ENCODE measurements around the gene SDCBP2. TPM values are rescaled to one million over a fixed set of nuclear protein-coding genes. Genes with fewer than 3 reads are reported as not detected.

SDCBP2 gene
- total and polyA plus RNA-seq, 4 donors = 4.1 to 20.1 (median 14.3) TPM

DNA sequence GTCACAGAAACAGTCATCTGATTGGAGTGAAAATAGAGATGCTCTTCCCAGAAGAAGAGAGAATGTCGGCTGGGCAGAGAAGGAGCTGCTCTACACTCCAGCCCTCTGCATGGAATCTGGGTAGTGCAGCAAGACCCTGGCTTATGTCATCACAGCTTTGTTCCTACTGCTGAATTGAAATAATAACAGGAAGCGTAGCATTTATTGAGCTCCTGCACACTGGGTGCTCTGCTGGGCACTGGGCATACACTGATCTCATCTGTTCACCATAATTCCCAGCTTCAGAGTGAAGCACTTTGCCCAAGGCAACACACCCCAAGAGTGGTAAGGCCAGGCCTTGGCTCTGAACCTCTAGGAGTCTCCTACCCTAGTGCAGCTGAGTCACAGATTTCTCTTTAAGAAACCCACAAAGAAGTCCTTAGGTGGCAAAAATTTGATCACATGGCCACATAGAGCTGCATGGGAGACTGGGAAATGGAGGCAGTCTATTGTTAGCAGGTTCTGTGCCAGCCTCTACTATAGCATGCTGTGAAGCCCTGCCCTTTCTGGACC lies 3.9 kb upstream of the SDCBP2 start:
- WGBS (ENCODE audit: insufficient coverage) = 100% methylated on average over 2 of the region's 2 CpGs
- Histone ChIP-seq H3K27me3 (ENCODE audit: control insufficient read depth, insufficient read depth, low read length) (no peaks in the 10 kb centered on the region), H3K27ac (ENCODE audit: low read depth, low read length) (no peak overlapping the region), H3K4me3 (ENCODE audit: low read depth, low read length) (no peak overlapping the region), H3K36me3 (ENCODE audit: control insufficient read depth, insufficient read depth, low read length) (peaks cover 14% of the 10 kb centered on the region), H3K4me1 (ENCODE audit: control insufficient read depth, insufficient read depth, low read length) (peaks cover 25% of the 10 kb centered on the region), H3K9me3 (ENCODE audit: control insufficient read depth, insufficient read depth, low read length) (no peaks in the 10 kb centered on the region)
- no peak for DNase-seq (ENCODE audit: low read depth in 4 of 6, low spot score in 6 of 6)

DNA sequence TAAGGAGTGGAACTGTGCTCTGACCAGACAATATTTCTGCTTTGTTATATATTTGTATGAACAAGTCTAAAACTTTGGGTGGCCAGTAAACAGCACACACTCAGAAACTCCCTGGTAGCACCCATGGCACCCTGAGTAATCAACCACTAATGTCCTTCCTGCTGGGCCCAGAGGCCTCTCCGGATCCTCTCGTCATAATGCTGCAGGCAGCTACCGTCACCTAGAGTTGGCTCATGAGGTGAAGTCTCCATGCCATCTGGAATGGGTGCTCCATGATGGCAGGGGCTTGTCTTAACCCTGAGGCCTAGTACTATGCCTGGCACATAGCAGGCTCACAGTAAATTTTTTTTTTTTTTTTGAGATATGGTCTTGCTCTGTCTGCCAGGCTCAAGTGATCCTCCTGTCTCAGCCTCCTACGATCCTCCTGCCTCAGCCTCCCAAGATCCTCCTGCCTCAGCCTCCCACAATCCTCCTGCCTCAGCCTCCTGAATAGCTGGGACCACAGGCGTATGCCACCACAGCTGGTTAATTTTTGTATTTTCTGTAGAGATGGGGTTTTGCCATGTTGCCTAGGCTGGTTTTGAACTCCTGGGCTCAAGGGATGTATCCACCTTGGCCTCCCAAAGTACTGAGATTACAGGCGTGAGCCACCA lies 3.0 kb upstream of the SDCBP2 start:
- Histone ChIP-seq H3K27ac (ENCODE audit: low read depth, low read length) (no peak overlapping the region), H3K9me3 (ENCODE audit: control insufficient read depth, insufficient read depth, low read length) (no peaks in the 10 kb centered on the region), H3K27me3 (ENCODE audit: control insufficient read depth, insufficient read depth, low read length) (no peaks in the 10 kb centered on the region), H3K36me3 (ENCODE audit: control insufficient read depth, insufficient read depth, low read length) (peaks cover 14% of the 10 kb centered on the region), H3K4me3 (ENCODE audit: low read depth, low read length) (no peak overlapping the region), H3K4me1 (ENCODE audit: control insufficient read depth, insufficient read depth, low read length) (peaks cover 28% of the 10 kb centered on the region)
- no peak for DNase-seq (ENCODE audit: low read depth in 4 of 6, low spot score in 6 of 6)
- WGBS (ENCODE audit: insufficient coverage) = 94% methylated on average over 5 of the region's 6 CpGs

DNA sequence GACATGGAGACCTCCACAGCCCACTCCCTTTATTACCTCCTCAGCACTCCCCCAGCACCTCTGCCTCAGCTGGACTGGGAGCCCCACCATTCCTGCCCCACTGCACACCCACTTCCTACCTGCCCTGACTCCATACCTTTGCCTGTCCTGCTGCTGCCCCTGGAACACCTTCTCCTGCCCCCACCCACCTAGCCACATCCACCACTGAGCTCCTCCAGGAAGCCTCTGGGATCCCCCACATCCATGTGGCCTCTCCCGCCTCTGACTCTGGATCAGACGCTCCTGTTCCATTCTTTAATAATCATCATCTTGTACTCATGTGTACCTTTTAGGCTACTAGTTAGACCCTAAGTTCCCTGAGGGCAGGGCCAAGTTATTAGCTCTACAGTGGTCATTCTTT lies 2.2 kb upstream of the SDCBP2 start:
- peaks cover 14% of the 10 kb centered on the region for H3K36me3 ChIP-seq (ENCODE audit: control insufficient read depth, insufficient read depth, low read length)
- H3K4me3 ChIP-seq (ENCODE audit: low read depth, low read length) = no peak overlapping the region
- peaks cover 21% of the 10 kb centered on the region for H3K4me1 ChIP-seq (ENCODE audit: control insufficient read depth, insufficient read depth, low read length)
- H3K27me3 ChIP-seq (ENCODE audit: control insufficient read depth, insufficient read depth, low read length) = no peaks in the 10 kb centered on the region
- no peak overlapping the region for H3K27ac ChIP-seq (ENCODE audit: low read depth, low read length)
- DNase-seq (ENCODE audit: low read depth in 4 of 6, low spot score in 6 of 6) = no peak
- no peaks in the 10 kb centered on the region for H3K9me3 ChIP-seq (ENCODE audit: control insufficient read depth, insufficient read depth, low read length)
- WGBS (ENCODE audit: insufficient coverage) = 100% methylated on average over 2 of the region's 2 CpGs

DNA sequence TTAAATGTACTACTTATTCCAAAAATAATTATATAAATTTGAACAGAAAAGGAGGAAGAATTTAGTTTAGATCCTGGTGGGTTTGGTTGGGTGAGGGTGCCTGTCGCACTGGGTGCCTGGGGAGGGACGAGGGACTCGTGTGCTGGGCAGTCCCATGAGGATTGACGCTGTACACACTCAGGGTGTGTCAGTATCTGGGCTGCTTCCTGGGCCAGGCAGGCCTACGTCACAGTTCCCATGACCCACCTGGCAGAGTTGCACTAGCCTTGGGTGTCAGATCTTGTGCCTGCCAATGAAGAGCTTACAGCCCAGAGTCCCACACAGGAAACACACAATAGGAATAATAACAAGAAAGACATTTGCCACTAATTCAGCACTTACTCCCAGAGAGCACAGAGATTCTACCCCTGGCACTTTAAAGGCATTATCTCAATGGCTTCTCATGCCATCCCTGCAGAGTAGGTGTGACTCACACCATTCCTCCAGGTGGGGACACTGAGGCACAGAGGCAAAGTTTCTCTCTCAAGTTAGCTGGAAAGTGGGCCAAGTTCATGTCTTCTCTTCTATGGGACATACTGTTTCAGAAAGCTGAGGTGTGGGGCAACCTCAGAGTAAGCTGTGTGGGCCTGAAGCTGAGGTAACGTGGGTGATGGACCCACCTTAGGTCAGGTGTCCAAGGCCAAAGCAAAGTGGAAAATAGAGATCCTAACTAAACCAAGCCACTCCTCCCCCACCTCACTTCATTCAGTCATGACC lies 1.3 kb upstream of the SDCBP2 start:
- WGBS (ENCODE audit: insufficient coverage) = 88% methylated on average over 5 of the region's 6 CpGs
- Histone ChIP-seq H3K4me3 (ENCODE audit: low read depth, low read length) (no peak overlapping the region), H3K4me1 (ENCODE audit: control insufficient read depth, insufficient read depth, low read length) (peaks cover 25% of the 10 kb centered on the region), H3K9me3 (ENCODE audit: control insufficient read depth, insufficient read depth, low read length) (no peaks in the 10 kb centered on the region), H3K27me3 (ENCODE audit: control insufficient read depth, insufficient read depth, low read length) (no peaks in the 10 kb centered on the region), H3K27ac (ENCODE audit: low read depth, low read length) (no peak overlapping the region), H3K36me3 (ENCODE audit: control insufficient read depth, insufficient read depth, low read length) (peaks cover 14% of the 10 kb centered on the region)
- no peak for DNase-seq (ENCODE audit: low read depth in 4 of 6, low spot score in 6 of 6)

DNA sequence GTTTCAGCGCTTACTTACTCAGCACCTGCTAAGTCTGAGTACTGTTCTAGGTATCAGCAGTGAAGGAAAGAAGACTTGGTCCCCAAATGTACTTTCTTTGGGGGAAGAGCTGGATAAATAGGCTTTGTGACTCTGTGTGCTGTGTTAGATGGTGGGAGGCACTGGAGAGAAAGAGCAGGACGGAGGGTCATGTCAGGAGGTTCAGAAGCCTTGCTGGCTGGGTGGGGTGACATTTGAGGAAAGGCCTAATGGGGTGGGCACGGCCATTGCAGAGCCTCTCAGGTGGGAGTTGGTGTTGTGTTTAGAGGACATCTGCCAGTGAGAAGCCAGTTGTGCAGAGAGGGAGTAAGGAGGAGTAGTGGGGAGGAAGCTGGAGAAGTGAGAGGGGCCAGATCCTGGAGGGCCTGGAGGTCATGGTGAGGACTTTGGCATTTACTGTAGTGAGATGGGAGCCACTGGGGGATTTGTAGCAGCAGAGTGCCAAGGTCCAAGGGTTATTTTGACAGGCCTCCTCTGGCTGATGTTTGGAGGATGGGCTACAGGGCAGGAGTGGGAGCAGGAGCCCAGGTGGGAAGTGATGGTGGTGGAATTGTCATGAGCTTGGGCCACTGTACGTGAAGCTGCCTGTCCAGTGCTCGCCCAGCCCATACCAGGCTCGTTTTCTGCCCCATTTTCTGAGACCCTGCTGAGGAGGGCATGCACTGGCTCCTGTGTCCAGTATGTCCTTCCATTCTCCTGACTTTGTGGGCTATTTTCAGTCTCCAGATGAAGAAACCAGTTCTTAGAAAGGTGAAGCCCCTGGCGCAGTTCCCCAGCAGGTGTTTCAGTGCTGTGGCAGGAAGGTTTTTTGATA lies 886 bp downstream of the SDCBP2 start:
- Histone ChIP-seq H3K27me3 (ENCODE audit: control insufficient read depth, insufficient read depth, low read length) (no peaks in the 10 kb centered on the region), H3K27ac (ENCODE audit: low read depth, low read length) (no peak overlapping the region), H3K4me3 (ENCODE audit: low read depth, low read length) (no peak overlapping the region), H3K4me1 (ENCODE audit: control insufficient read depth, insufficient read depth, low read length) (peaks cover 30% of the 10 kb centered on the region), H3K9me3 (ENCODE audit: control insufficient read depth, insufficient read depth, low read length) (no peaks in the 10 kb centered on the region), H3K36me3 (ENCODE audit: control insufficient read depth, insufficient read depth, low read length) (peaks cover 9% of the 10 kb centered on the region)
- no peak for DNase-seq (ENCODE audit: low read depth in 4 of 6, low spot score in 6 of 6)
- WGBS (ENCODE audit: insufficient coverage) = 89% methylated on average over 6 of the region's 7 CpGs

DNA sequence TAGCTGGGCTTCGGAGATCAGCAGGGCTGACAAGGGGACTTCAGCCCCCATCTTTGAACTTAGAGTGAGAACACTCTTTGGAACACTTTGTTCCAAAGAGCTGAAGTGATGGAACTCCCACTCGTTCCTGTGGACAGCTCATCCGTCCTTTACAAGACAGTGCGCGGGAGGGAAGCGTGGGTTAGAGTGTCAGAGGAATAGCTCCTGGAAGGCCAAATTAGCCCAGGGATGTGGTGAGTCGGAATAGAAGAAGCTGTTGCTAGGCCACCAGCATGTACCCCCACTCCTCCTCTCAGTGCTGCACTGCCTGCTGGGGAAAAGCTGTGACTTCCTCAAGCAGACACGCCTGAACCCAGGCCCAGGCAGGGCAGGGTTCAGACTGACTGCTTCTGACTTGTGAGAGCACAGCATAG lies 1.7 kb downstream of the SDCBP2 start:
- Histone ChIP-seq H3K27me3 (ENCODE audit: control insufficient read depth, insufficient read depth, low read length) (no peaks in the 10 kb centered on the region), H3K9me3 (ENCODE audit: control insufficient read depth, insufficient read depth, low read length) (no peaks in the 10 kb centered on the region), H3K27ac (ENCODE audit: low read depth, low read length) (no peak overlapping the region), H3K36me3 (ENCODE audit: control insufficient read depth, insufficient read depth, low read length) (peaks cover 9% of the 10 kb centered on the region), H3K4me1 (ENCODE audit: control insufficient read depth, insufficient read depth, low read length) (peaks cover 30% of the 10 kb centered on the region), H3K4me3 (ENCODE audit: low read depth, low read length) (no peak overlapping the region)
- DNase-seq (ENCODE audit: low read depth in 4 of 6, low spot score in 6 of 6) = no peak
- 86% methylated on average over 7 of the region's 8 CpGs for WGBS (ENCODE audit: insufficient coverage)

DNA sequence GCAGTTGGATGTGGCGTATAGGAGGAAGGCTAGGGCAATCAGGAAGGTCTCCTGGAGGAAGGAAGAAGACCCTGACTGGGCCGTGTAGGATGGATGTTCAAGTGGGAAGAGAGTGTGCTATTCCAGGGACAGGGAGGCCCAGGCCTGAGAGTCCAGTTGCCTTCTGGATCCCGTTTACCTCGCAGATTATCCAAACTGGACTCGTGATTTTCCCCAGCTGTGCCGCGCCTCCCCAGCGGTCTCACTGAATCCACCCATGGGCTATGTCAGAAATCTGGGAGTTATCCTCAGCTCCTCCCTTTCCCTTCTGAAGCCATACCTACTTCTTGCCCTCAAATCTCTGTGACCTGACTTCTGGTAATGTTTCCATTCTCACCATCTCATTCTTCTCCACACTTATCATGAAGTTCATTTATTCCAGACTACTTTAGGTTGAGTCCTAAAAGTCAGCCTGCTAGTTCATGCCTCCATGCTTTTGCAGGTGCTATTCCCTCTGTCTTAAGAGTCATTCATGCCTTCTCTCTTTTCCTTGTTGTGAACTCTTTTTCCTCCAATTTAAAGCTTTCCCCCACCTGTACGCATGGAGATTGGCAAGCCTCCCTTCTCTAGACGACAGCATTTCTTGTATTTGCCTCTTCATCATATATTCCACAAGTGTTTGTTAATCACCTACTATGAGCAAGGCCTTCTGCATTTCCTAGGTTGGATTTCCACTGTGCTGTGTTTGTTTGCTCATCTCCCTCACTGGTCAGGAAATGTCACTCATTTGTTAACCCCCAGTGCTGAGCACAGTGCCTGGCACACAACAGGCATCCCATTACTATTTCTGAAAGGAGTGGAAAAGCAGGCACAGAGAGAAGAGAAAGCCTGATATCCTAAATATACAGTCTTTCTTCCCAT lies 2.7 kb downstream of the SDCBP2 start:
- Histone ChIP-seq H3K9me3 (ENCODE audit: control insufficient read depth, insufficient read depth, low read length) (no peaks in the 10 kb centered on the region), H3K4me1 (ENCODE audit: control insufficient read depth, insufficient read depth, low read length) (peaks cover 30% of the 10 kb centered on the region), H3K27ac (ENCODE audit: low read depth, low read length) (peak overlapping the region; percentile 95), H3K36me3 (ENCODE audit: control insufficient read depth, insufficient read depth, low read length) (peaks cover 9% of the 10 kb centered on the region), H3K27me3 (ENCODE audit: control insufficient read depth, insufficient read depth, low read length) (no peaks in the 10 kb centered on the region), H3K4me3 (ENCODE audit: low read depth, low read length) (peak overlapping the region; percentile 95)
- no peak for DNase-seq (ENCODE audit: low read depth in 4 of 6, low spot score in 6 of 6)
- 43% methylated on average over 8 of the region's 10 CpGs for WGBS (ENCODE audit: insufficient coverage)

DNA sequence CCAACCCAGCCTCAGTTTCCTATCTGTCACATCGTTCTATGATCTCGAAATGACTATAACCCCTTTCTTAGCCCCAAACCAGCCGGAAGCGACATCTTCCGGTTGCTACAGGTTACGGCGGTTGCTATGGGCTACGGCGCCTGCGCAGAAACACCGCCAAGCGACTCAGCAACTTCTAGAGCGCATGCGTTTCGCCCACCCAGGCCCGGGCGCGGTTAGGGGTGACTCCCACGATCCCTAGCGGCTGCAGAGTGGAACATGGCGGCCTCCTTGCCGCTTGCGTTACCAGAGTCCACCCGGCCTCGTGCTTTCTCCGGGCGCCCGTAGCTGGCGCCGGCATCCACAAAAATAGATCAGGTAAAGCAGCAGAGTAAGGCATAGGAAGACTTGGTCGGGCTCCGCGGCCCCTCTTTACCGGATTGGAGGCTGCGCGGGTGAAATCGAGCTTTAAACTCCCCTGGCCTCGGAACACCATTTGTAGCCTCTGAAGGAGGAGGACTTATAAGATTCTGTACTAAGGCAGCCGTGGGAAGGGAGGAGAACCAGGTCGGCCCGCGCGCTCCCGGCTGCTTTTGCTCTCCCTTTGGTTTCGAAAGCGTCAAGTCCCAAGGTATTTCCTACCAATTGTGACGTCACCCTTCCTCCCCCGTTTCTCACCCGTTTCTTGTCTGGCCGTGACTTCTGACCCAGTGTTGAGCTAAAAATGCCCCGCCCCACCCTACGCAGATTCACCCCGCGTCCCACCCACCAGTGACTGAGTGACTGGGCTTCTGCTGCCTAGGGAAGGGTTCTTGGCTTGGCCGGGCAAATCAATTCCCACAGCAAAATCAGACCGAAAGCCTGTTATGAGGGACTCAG lies 3.5 kb downstream of the SDCBP2 start:
- Histone ChIP-seq H3K9me3 (ENCODE audit: control insufficient read depth, insufficient read depth, low read length) (no peaks in the 10 kb centered on the region), H3K27ac (ENCODE audit: low read depth, low read length) (peak overlapping the region; percentile 95), H3K36me3 (ENCODE audit: control insufficient read depth, insufficient read depth, low read length) (peaks cover 4% of the 10 kb centered on the region), H3K4me1 (ENCODE audit: control insufficient read depth, insufficient read depth, low read length) (peaks cover 30% of the 10 kb centered on the region), H3K4me3 (ENCODE audit: low read depth, low read length) (peak overlapping the region; percentile 95), H3K27me3 (ENCODE audit: control insufficient read depth, insufficient read depth, low read length) (no peaks in the 10 kb centered on the region)
- under 1% methylated on average over 51 of the region's 56 CpGs for WGBS (ENCODE audit: insufficient coverage)
- peak; percentile 90 to 100 (median 96) for DNase-seq (ENCODE audit: low read depth in 4 of 6, low spot score in 6 of 6)

Data from spinal cord (tissue), 10 donors.